K562 (cell line): ENCODE results near the gene STK11. TPM values are rescaled to one million over a fixed set of nuclear protein-coding genes. Genes with fewer than 3 reads are reported as not detected.

Experiments
- DACH1 ChIP-seq: fragments of 450-650 bp; IDR thresholded peaks from 2 replicates; pipeline ENCODE4 v1.6.1; 2018; ENCODE audit not compliant: partially characterized antibody
- DIDO1 ChIP-seq: fragments of 450-650 bp; IDR thresholded peaks from 2 replicates; pipeline ENCODE4 v1.6.1; 2016; ENCODE audit warnings: low read depth, missing biosample characterization, missing genetic modification characterization
- HCFC1 ChIP-seq: IDR thresholded peaks from 2 replicates; pipeline ENCODE4 v1.6.1; 2012; ENCODE audit warnings: low read depth, low read length, improper control_type of control experiment
- MEF2A ChIP-seq: IDR thresholded peaks from 2 replicates; pipeline ENCODE4 v1.6.1; 2011; ENCODE audit warnings: low read depth, mild to moderate bottlenecking, low read length, moderate library complexity; ENCODE audit not compliant: control insufficient read depth
- MYC ChIP-seq, 2 experiments: fragments of 250-450 bp in 1 of 2; sonication (Bioruptor Pico) in 1 of 2; IDR thresholded peaks; 2 replicates each; pipeline versions ENCODE4 v1.5.1 to v1.6.1; 2012 to 2021; ENCODE audit warnings: low read depth in 2 of 2, borderline replicate concordance in 1 of 2, improper control_type of control experiment in 1 of 2, low read length in 1 of 2, mild to moderate bottlenecking in 1 of 2, moderate library complexity in 1 of 2
- PCBP2 ChIP-seq: fragments of 200-400 bp; formaldehyde crosslinking; IDR thresholded peaks from 2 replicates; pipeline ENCODE4 v1.6.1; 2018; ENCODE audit warnings: low read length, low read depth, mild to moderate bottlenecking, moderate library complexity; ENCODE audit not compliant: poor library complexity, severe bottlenecking
- SAP30 ChIP-seq: fragments of 200-600 bp; sonication (generic); IDR thresholded peaks from 2 replicates; pipeline ENCODE4 v1.6.1; 2012; ENCODE audit warnings: borderline replicate concordance, low read depth, mild to moderate bottlenecking, moderate library complexity, low read length, control low read depth, inconsistent platforms; ENCODE audit not compliant: insufficient read depth, poor library complexity, severe bottlenecking
- THRA ChIP-seq: fragments of 450-650 bp; IDR thresholded peaks from 2 replicates; pipeline ENCODE4 v1.6.1; 2017; ENCODE audit warnings: mild to moderate bottlenecking, moderate library complexity
- ZNF23 ChIP-seq: fragments of 250-450 bp; sonication (Bioruptor Pico); IDR thresholded peaks from 2 replicates; pipeline ENCODE4 v1.4.0; 2020; ENCODE audit warnings: mild to moderate bottlenecking
- ZNF239 ChIP-seq: fragments of 250-450 bp; sonication (Bioruptor Pico); IDR thresholded peaks from 2 replicates; pipeline ENCODE4 v1.4.0; 2020; ENCODE audit warnings: mild to moderate bottlenecking
- polyA plus RNA-seq, 8 experiments: library from polyadenylated mRNA; depleted of rRNA in 4 of 8; stranded (reverse) in 5 of 8; unstranded in 3 of 8; fragments of >200 nt; fragmentation: Nextera tagmentation in 2 of 8; fragmentation: Illumina TruSeq in 1 of 8; extraction: Ambion mirVana in 2 of 8; extraction: Trizol in 1 of 8; gene quantifications; 2 replicates each; pipeline versions ENCODE4 v1.2.1 to v1.2.3, GENCODE V29; 2011 to 2014; ENCODE audit warnings: inconsistent platforms in 1 of 8, missing spikeins in 1 of 8
- total RNA-seq, 7 experiments: library from RNA; depleted of rRNA in 6 of 7; stranded (reverse); fragments of >200 nt in 6 of 7; fragmentation: Illumina TruSeq in 2 of 7; extraction: Trizol in 2 of 7; gene quantifications; 2 replicates each; pipeline versions ENCODE4 v1.2.1 to v1.2.3, GENCODE V29; 2011 to 2021; ENCODE audit warnings: low replicate concordance in 1 of 7
- TF ChIP-seq, protein P1 (sequence below), 2 experiments: fragments of 450-650 bp in 1 of 2; IDR thresholded peaks; 2 replicates each; pipeline ENCODE4 v1.6.1; 2011 to 2017; ENCODE audit warnings: low read depth in 2 of 2, antibody characterized with exemption in 1 of 2, borderline replicate concordance in 1 of 2, low read length in 1 of 2, mild to moderate bottlenecking in 1 of 2, mixed read lengths in 1 of 2; ENCODE audit not compliant: control insufficient read depth in 1 of 2
- TF ChIP-seq, protein P2 (sequence below): fragments of 450-650 bp; formaldehyde crosslinking; IDR thresholded peaks from 2 replicates; pipeline ENCODE4 v1.4.0; 2020; ENCODE audit warnings: mild to moderate bottlenecking, mixed read lengths
- TF ChIP-seq, protein P3 (sequence below): fragments of 150-350 bp; conservative IDR thresholded peaks from 2 replicates; pipeline ENCODE4 v1.6.1; 2014; ENCODE audit warnings: low read length
- TF ChIP-seq, protein P4 (sequence below), 2 experiments: fragments of 200-800 bp in 1 of 2; sonication (Bioruptor generic) in 1 of 2; sonication (generic) in 1 of 2; formaldehyde crosslinking in 1 of 2; IDR thresholded peaks in 1 of 2; conservative IDR thresholded peaks in 1 of 2; 2 replicates each; pipeline versions ENCODE4 v1.5.0 to v1.6.1; 2016 to 2020; ENCODE audit warnings: missing compliant biosample characterization in 1 of 2, missing genetic modification characterization in 1 of 2, missing genetic modification reagents in 1 of 2

STK11 gene
- total and polyA plus RNA-seq, 9 of the 15 experiments (the other 6 are each of a cell fraction or from before 2014, with no cell fraction given) = 0.15 to 96.5 (median 31.7) TPM

DNA sequence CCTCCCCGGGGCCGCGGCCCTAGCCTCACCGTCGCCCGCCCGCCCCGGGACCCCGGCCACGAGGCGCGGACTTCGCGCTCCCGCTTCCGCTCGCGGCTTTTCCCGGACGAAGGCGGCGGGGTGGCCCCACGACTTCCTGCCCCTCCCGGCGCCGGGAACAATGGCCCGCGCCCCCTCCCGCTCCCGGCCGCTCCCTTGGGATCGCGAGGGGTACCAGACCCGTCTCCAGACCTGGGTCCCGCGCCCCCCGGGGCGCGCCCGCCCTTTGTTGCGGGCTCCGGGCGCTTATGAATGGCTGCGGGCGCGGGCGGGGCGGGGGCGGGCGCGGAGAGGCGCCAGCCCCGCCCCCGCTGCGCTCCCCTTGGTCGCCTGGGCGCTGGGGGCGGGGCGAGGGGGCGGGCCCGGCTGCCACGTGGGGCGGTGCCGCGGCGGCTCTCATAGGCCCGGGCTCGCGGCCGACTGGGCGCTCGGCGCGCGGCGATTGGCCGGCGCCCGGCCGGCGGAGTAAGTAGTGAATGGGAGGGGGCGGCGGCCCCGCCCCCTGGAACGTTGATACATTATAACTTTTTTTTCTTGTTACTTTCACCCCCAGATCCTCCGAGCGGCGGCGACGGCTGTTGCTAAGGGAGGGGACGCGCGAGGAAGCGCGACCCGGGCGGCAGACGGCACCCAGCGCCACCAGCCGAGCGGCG is 43.9 kb downstream of the STK11 start (continued):
- TF ChIP-seq, protein P1, sequence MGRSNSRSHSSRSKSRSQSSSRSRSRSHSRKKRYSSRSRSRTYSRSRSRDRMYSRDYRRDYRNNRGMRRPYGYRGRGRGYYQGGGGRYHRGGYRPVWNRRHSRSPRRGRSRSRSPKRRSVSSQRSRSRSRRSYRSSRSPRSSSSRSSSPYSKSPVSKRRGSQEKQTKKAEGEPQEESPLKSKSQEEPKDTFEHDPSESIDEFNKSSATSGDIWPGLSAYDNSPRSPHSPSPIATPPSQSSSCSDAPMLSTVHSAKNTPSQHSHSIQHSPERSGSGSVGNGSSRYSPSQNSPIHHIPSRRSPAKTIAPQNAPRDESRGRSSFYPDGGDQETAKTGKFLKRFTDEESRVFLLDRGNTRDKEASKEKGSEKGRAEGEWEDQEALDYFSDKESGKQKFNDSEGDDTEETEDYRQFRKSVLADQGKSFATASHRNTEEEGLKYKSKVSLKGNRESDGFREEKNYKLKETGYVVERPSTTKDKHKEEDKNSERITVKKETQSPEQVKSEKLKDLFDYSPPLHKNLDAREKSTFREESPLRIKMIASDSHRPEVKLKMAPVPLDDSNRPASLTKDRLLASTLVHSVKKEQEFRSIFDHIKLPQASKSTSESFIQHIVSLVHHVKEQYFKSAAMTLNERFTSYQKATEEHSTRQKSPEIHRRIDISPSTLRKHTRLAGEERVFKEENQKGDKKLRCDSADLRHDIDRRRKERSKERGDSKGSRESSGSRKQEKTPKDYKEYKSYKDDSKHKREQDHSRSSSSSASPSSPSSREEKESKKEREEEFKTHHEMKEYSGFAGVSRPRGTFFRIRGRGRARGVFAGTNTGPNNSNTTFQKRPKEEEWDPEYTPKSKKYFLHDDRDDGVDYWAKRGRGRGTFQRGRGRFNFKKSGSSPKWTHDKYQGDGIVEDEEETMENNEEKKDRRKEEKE (IDR thresholded peaks at IDR 0.05; ENCODE audit: borderline replicate concordance in 1 of 2, control insufficient read depth in 1 of 2, low read depth in 2 of 2, low read length in 1 of 2) = 0 out of 4 replicates have a peak, but pooled peaks of 1 of the 2 experiments have one; percentile 1
- TF ChIP-seq THRA (no peak), HCFC1 (no peak), PCBP2 (no peak), SAP30 (no peak), ZNF23 (CRISPR knock-in tag) (no peak), DACH1 (no peak), DIDO1 (no peak), MEF2A (no peak), MYC (IDR thresholded peaks at IDR 0.05; ENCODE audit: low read depth, low read length) (peak; percentile 57; the same call in 1 of the 2 replicates), MYC (CRISPR knock-in tag; IDR thresholded peaks at IDR 0.05; ENCODE audit: borderline replicate concordance, low read depth) (no peak), ZNF239 (CRISPR knock-in tag) (no peak)
- TF ChIP-seq, protein P2, sequence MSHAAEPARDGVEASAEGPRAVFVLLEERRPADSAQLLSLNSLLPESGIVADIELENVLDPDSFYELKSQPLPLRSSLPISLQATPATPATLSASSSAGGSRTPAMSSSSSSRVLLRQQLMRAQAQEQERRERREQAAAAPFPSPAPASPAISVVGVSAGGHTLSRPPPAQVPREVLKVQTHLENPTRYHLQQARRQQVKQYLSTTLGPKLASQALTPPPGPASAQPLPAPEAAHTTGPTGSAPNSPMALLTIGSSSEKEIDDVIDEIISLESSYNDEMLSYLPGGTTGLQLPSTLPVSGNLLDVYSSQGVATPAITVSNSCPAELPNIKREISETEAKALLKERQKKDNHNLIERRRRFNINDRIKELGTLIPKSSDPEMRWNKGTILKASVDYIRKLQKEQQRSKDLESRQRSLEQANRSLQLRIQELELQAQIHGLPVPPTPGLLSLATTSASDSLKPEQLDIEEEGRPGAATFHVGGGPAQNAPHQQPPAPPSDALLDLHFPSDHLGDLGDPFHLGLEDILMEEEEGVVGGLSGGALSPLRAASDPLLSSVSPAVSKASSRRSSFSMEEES (CRISPR knock-in tag) = no peak
- TF ChIP-seq, protein P3, sequence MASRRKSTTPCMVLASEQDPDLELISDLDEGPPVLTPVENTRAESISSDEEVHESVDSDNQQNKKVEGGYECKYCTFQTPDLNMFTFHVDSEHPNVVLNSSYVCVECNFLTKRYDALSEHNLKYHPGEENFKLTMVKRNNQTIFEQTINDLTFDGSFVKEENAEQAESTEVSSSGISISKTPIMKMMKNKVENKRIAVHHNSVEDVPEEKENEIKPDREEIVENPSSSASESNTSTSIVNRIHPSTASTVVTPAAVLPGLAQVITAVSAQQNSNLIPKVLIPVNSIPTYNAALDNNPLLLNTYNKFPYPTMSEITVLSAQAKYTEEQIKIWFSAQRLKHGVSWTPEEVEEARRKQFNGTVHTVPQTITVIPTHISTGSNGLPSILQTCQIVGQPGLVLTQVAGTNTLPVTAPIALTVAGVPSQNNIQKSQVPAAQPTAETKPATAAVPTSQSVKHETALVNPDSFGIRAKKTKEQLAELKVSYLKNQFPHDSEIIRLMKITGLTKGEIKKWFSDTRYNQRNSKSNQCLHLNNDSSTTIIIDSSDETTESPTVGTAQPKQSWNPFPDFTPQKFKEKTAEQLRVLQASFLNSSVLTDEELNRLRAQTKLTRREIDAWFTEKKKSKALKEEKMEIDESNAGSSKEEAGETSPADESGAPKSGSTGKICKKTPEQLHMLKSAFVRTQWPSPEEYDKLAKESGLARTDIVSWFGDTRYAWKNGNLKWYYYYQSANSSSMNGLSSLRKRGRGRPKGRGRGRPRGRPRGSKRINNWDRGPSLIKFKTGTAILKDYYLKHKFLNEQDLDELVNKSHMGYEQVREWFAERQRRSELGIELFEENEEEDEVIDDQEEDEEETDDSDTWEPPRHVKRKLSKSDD = no peak
- TF ChIP-seq, protein P4, sequence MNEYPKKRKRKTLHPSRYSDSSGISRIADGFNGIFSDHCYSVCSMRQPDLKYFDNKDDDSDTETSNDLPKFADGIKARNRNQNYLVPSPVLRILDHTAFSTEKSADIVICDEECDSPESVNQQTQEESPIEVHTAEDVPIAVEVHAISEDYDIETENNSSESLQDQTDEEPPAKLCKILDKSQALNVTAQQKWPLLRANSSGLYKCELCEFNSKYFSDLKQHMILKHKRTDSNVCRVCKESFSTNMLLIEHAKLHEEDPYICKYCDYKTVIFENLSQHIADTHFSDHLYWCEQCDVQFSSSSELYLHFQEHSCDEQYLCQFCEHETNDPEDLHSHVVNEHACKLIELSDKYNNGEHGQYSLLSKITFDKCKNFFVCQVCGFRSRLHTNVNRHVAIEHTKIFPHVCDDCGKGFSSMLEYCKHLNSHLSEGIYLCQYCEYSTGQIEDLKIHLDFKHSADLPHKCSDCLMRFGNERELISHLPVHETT (CRISPR knock-in tag; conservative IDR thresholded peaks at IDR 0.05 in 1 of 2, IDR thresholded peaks at IDR 0.05 in 1 of 2) = peak in 1 of 2 experiments; percentile 92; a peak in 2 of 4 replicates
